H1 (cell line): ENCODE data around the gene TRAPPC8. TPM values are rescaled to one million over a fixed set of nuclear protein-coding genes. Genes with fewer than 3 reads are reported as not detected.

ENCODE experiments used
- BACH1 ChIP-seq: IDR thresholded peaks from 2 replicates; pipeline ENCODE4 v1.6.1; 2012; ENCODE audit warnings: low read length, improper control_type of control experiment
- BCL11A ChIP-seq, 2 experiments: IDR thresholded peaks; one replicate each; pipeline ENCODE4 v1.6.1; 2011; ENCODE audit warnings: low read depth in 2 of 2, low read length in 2 of 2, mild to moderate bottlenecking in 2 of 2
- EP300 ChIP-seq, 2 experiments: IDR thresholded peaks; 1 replicate in 1 of 2; 2 replicates in 1 of 2; pipeline ENCODE4 v1.6.1; 2011 to 2012; ENCODE audit warnings: low read depth in 2 of 2, low read length in 2 of 2, mild to moderate bottlenecking in 2 of 2, borderline replicate concordance in 1 of 2, inconsistent platforms in 1 of 2, moderate library complexity in 1 of 2
- GTF2F1 ChIP-seq: IDR thresholded peaks from 2 replicates; pipeline ENCODE4 v1.6.1; 2012; ENCODE audit warnings: low read depth, low read length, improper control_type of control experiment, borderline replicate concordance
- HDAC2 ChIP-seq, 2 experiments: fragments of 300-600 bp in 1 of 2; sonication (generic) in 1 of 2; IDR thresholded peaks; 2 replicates each; pipeline ENCODE4 v1.6.1; 2011 to 2012; ENCODE audit warnings: low read depth in 2 of 2, low read length in 2 of 2, mild to moderate bottlenecking in 2 of 2, moderate library complexity in 2 of 2, borderline replicate concordance in 1 of 2, inconsistent platforms in 1 of 2
- HDAC6 ChIP-seq: IDR thresholded peaks from one replicate; pipeline ENCODE4 v1.7.1; 2012; ENCODE audit warnings: low read depth, mild to moderate bottlenecking, inconsistent platforms, low read length, moderate library complexity
- JUND ChIP-seq: IDR thresholded peaks from 2 replicates; pipeline ENCODE4 v1.6.1; 2011; ENCODE audit warnings: mild to moderate bottlenecking, improper control_type of control experiment, low read length
- POU5F1 ChIP-seq: IDR thresholded peaks from 2 replicates; pipeline ENCODE4 v1.6.1; 2011; ENCODE audit warnings: low read depth, mild to moderate bottlenecking, low read length, moderate library complexity
- RAD21 ChIP-seq, 2 experiments: IDR thresholded peaks in 1 of 2; conservative IDR thresholded peaks in 1 of 2; 2 replicates each; pipeline ENCODE4 v1.6.1; 2011; ENCODE audit warnings: low read depth in 2 of 2, low read length in 2 of 2, improper control_type of control experiment in 1 of 2, inconsistent platforms in 1 of 2, mild to moderate bottlenecking in 1 of 2, moderate library complexity in 1 of 2
- RNF2 ChIP-seq: fragments of 200-900, 300-1000 bp; sonication (generic); IDR thresholded peaks from 2 replicates; pipeline ENCODE4 v1.7.1; 2016; ENCODE audit warnings: borderline replicate concordance, low read depth, mild to moderate bottlenecking, antibody characterized with exemption, low read length; ENCODE audit not compliant: poor library complexity, severe bottlenecking; ENCODE audit errors: missing control alignments
- SIRT6 ChIP-seq: IDR thresholded peaks from one replicate; pipeline ENCODE4 v1.7.1; 2012; ENCODE audit warnings: low read length, inconsistent platforms
- SRF ChIP-seq: IDR thresholded peaks from 2 replicates; pipeline ENCODE4 v1.6.1; 2011; ENCODE audit warnings: mild to moderate bottlenecking, low read depth, low read length, moderate library complexity
- SUZ12 ChIP-seq: fragments of 200-600 bp; sonication (generic); IDR thresholded peaks from 2 replicates; pipeline ENCODE4 v1.6.1; 2012; ENCODE audit warnings: mild to moderate bottlenecking, inconsistent platforms, low read length, moderate library complexity, mixed read lengths
- TAF7 ChIP-seq: optimal IDR thresholded peaks from 2 replicates; pipeline ENCODE3; 2011; ENCODE audit warnings: low read depth, mild to moderate bottlenecking, inconsistent platforms, low read length, moderate library complexity, borderline replicate concordance
- YY1 ChIP-seq: IDR thresholded peaks from 2 replicates; pipeline ENCODE4 v1.6.1; 2011; ENCODE audit warnings: low read depth, mild to moderate bottlenecking, low read length
- polyA plus RNA-seq, 7 experiments: library from polyadenylated mRNA; depleted of rRNA in 3 of 7; stranded (reverse) in 5 of 7; unstranded in 2 of 7; fragments of >200 nt in 5 of 7; fragments of 200-250 nt in 2 of 7; gene quantifications; 1 replicate in 5 of 7; 2 replicates in 1 of 7; 4 replicates in 1 of 7; pipeline versions ENCODE4 v1.2.1 to v1.2.3, GENCODE V29; 2011 to 2013; ENCODE audit warnings: missing spikeins in 2 of 7, mixed read lengths in 2 of 7
- total RNA-seq: library from RNA; stranded (reverse); fragmentation: NEBNext Ultra II Directional; extraction: Animal tissue kit (Norgen Biotek cat#: 25700); gene quantifications from 2 replicates; pipeline ENCODE4 v1.2.1, GENCODE V29; 2021
- TF ChIP-seq, protein P1 (sequence below): IDR thresholded peaks from 2 replicates; pipeline ENCODE4 v1.6.1; 2012; ENCODE audit warnings: inconsistent platforms
- TF ChIP-seq, protein P2 (sequence below): IDR thresholded peaks from 2 replicates; pipeline ENCODE4 v1.6.1; 2012; ENCODE audit warnings: inconsistent platforms

TRAPPC8 gene
- total and polyA plus RNA-seq, 2 of the 8 experiments (the other 6 are each of a cell fraction or from before 2014, with no cell fraction given): 43.6 to 56.5 TPM

DNA sequence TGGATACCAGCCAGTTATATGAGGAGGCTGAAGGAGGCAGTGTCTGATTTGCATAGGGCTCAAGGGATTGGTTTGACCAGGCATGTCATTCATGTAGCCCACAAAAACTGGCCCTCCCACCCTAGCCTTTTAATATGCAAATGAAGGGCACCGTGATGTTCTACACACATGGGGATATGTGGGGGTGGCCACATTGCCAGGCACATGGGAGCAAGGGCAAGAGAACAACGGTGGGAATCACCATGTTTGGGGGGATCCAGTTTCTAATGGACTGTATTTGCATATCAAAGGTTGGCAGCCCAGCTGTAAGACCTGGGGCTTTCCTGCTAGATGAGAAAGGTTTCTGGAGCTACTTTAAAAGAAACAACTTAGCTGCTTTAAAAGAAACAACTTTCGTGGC lies 117.2 kb downstream of the TRAPPC8 start (continued):
- TF ChIP-seq RNF2 (no peak), TAF7 (no peak), RAD21 (IDR thresholded peaks at IDR 0.05 in 1 of 2, conservative IDR thresholded peaks at IDR 0.05 in 1 of 2; ENCODE audit: low read depth in 2 of 2, low read length in 2 of 2) (no peak), HDAC2 (IDR thresholded peaks at IDR 0.05; ENCODE audit: borderline replicate concordance in 1 of 2, low read depth in 2 of 2, low read length in 2 of 2) (0 out of 4 replicates have a peak, but pooled peaks of 1 of the 2 experiments have one; percentile 23), SUZ12 (no peak), SRF (peak; percentile 47; the same call in 1 of the 2 replicates), HDAC6 (no peak), POU5F1 (peak; percentile 75; the same call in 1 of the 2 replicates), BACH1 (no peak), GTF2F1 (no peak), SIRT6 (no peak), EP300 (IDR thresholded peaks at IDR 0.05; ENCODE audit: borderline replicate concordance in 1 of 2, low read depth in 2 of 2, low read length in 2 of 2) (peak in 1 of 2 experiments; percentile 68; a peak in 1 of 3 replicates), YY1 (0 out of 2 replicates have a peak, but pooled peaks have one; percentile 25), BCL11A (IDR thresholded peaks at IDR 0.05; ENCODE audit: low read depth in 2 of 2, low read length in 2 of 2) (no peak), JUND (no peak)
- TF ChIP-seq, protein P1, sequence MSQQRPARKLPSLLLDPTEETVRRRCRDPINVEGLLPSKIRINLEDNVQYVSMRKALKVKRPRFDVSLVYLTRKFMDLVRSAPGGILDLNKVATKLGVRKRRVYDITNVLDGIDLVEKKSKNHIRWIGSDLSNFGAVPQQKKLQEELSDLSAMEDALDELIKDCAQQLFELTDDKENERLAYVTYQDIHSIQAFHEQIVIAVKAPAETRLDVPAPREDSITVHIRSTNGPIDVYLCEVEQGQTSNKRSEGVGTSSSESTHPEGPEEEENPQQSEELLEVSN: peak; percentile 73
- TF ChIP-seq, protein P2, sequence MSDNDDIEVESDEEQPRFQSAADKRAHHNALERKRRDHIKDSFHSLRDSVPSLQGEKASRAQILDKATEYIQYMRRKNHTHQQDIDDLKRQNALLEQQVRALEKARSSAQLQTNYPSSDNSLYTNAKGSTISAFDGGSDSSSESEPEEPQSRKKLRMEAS: peak; percentile 92
